ENCODE data around the gene MYO1H.
"Not testable (repeated sequence)": the region's sequence is repeated elsewhere in the genome, so short reads cannot be mapped to it uniquely, and the experiment has no call there.

The MYO1H gene

GRCh38 chr12:109347589-109347988, at the start of gene MYO1H:
Gene MYO1H, plus strand, starts transcription at chr12:109347900. Its CDS starts 61 bp downstream, at chr12:109347961.
- Histone ChIP-seq H3K4me1 (no peaks in the 10 kb centered on the region), H3K4me3 (no peak within 1 kb of the TSS), H3K27me3 (ENCODE audit: low read depth) (peaks cover 12% of the 10 kb centered on the region), H3K9me3 (no peaks in the 10 kb centered on the region), H3K36me3 (replicated peaks) (no peaks in the 10 kb centered on the region)
- in situ Hi-C loops (cut with MboI; ENCODE audit: low sequenced_read_pairs), result no loop called here
- no peak for DNase-seq (ENCODE audit: low spot score in 2 of 2)

- Histone ChIP-seq H3K27me3 (ENCODE audit: low read depth) (no peaks in the 10 kb centered on the region), H3K9me3 (no peaks in the 10 kb centered on the region), H3K4me1 (no peaks in the 10 kb centered on the region; the same call in 1 of the 2 replicates), H3K4me3 (no peak overlapping the region), H3K36me3 (replicated peaks) (no peaks in the 10 kb centered on the region)
- in situ Hi-C loops (cut with MboI; ENCODE audit: low sequenced_read_pairs), result no loop called here
- DNase-seq (ENCODE audit: low spot score in 2 of 2), result no peak
Measured at GRCh38 chr12:109299849-109300248, 47.9 kb upstream of the MYO1H start.

- Histone ChIP-seq H3K27me3 (ENCODE audit: low read depth) (no peaks in the 10 kb centered on the region), H3K36me3 (replicated peaks) (no peaks in the 10 kb centered on the region), H3K9me3 (no peaks in the 10 kb centered on the region), H3K4me1 (no peaks in the 10 kb centered on the region; the same call in 1 of the 2 replicates), H3K4me3 (no peak overlapping the region)
- DNase-seq (ENCODE audit: low spot score in 2 of 2), result no peak
- in situ Hi-C loops (cut with MboI; ENCODE audit: low sequenced_read_pairs), result no loop called here
Measured at GRCh38 chr12:109301643-109302168, 46.0 kb upstream of the MYO1H start.

- Histone ChIP-seq H3K4me3 (no peak overlapping the region), H3K27me3 (ENCODE audit: low read depth) (no peaks in the 10 kb centered on the region), H3K4me1 (no peaks in the 10 kb centered on the region; the same call in 1 of the 2 replicates), H3K9me3 (no peaks in the 10 kb centered on the region), H3K36me3 (replicated peaks) (no peaks in the 10 kb centered on the region)
- in situ Hi-C loops (cut with MboI; ENCODE audit: low sequenced_read_pairs), result no loop called here
- DNase-seq (ENCODE audit: low spot score in 2 of 2), result peak in 1 of 2 experiments; percentile 12
Measured at GRCh38 chr12:109302358-109302757, 45.3 kb upstream of the MYO1H start.

GRCh38 chr12:109302770-109303169, 44.9 kb upstream of the MYO1H start:
- Histone ChIP-seq H3K4me3 (no peak overlapping the region), H3K9me3 (no peaks in the 10 kb centered on the region), H3K27me3 (ENCODE audit: low read depth) (no peaks in the 10 kb centered on the region), H3K36me3 (replicated peaks) (no peaks in the 10 kb centered on the region), H3K4me1 (no peaks in the 10 kb centered on the region; the same call in 1 of the 2 replicates)
- in situ Hi-C loops (cut with MboI; ENCODE audit: low sequenced_read_pairs), result no loop called here
- DNase-seq (ENCODE audit: low spot score in 2 of 2), result no peak

GRCh38 chr12:109304485-109304884, 43.2 kb upstream of the MYO1H start:
- no peaks in the 10 kb centered on the region for H3K36me3 ChIP-seq (replicated peaks)
- H3K27me3 ChIP-seq (ENCODE audit: low read depth), result 0 out of 2 replicates have a peak, but pooled peaks cover 3% of the 10 kb centered on the region
- H3K4me1 ChIP-seq, result no peaks in the 10 kb centered on the region; the same call in 1 of the 2 replicates
- in situ Hi-C loops (cut with MboI; ENCODE audit: low sequenced_read_pairs), result no loop called here
- peak in 1 of 2 experiments; percentile 66 for DNase-seq (ENCODE audit: low spot score in 2 of 2)
- H3K4me3 ChIP-seq, result no peak overlapping the region
- H3K9me3 ChIP-seq, result no peaks in the 10 kb centered on the region

GRCh38 chr12:109305547-109305946, 42.2 kb upstream of the MYO1H start:
- Histone ChIP-seq H3K27me3 (ENCODE audit: low read depth) (0 out of 2 replicates have a peak, but pooled peaks cover 3% of the 10 kb centered on the region), H3K36me3 (replicated peaks) (no peaks in the 10 kb centered on the region), H3K4me1 (peaks cover 3% of the 10 kb centered on the region; the same call in 1 of the 2 replicates), H3K4me3 (no peak overlapping the region), H3K9me3 (no peaks in the 10 kb centered on the region)
- DNase-seq (ENCODE audit: low spot score in 2 of 2), result no peak
- in situ Hi-C loops (cut with MboI; ENCODE audit: low sequenced_read_pairs), result no loop called here

GRCh38 chr12:109307051-109307450, 40.6 kb upstream of the MYO1H start:
- H3K27me3 ChIP-seq (ENCODE audit: low read depth), result 0 out of 2 replicates have a peak, but pooled peaks cover 3% of the 10 kb centered on the region
- in situ Hi-C loops (cut with MboI; ENCODE audit: low sequenced_read_pairs), result no loop called here
- H3K4me1 ChIP-seq, result peaks cover 3% of the 10 kb centered on the region; the same call in 1 of the 2 replicates
- no peak for DNase-seq (ENCODE audit: low spot score in 2 of 2)
- no peaks in the 10 kb centered on the region for H3K36me3 ChIP-seq (replicated peaks)
- no peaks in the 10 kb centered on the region for H3K9me3 ChIP-seq
- no peak overlapping the region for H3K4me3 ChIP-seq

GRCh38 chr12:109308534-109309380, 38.9 kb upstream of the MYO1H start, which contains the start of gene FOXN4:
Gene FOXN4, minus strand, starts transcription at chr12:109309284. Its CDS starts 963 bp downstream, at chr12:109308321.
- in situ Hi-C loops (cut with MboI; ENCODE audit: low sequenced_read_pairs), result no loop called here
- peaks cover 3% of the 10 kb centered on the region; the same call in 1 of the 2 replicates for H3K4me1 ChIP-seq
- no peaks in the 10 kb centered on the region for H3K36me3 ChIP-seq (replicated peaks)
- H3K4me3 ChIP-seq, result peak within 1 kb of the TSS; percentile 32
- 0 out of 2 replicates have a peak, but pooled peaks cover 3% of the 10 kb centered on the region for H3K27me3 ChIP-seq (ENCODE audit: low read depth)
- H3K9me3 ChIP-seq, result no peaks in the 10 kb centered on the region
- peak in 1 of 2 experiments; percentile 57 for DNase-seq (ENCODE audit: low spot score in 2 of 2)

GRCh38 chr12:109309381-109310246, 38.1 kb upstream of the MYO1H start:
- in situ Hi-C loops (cut with MboI; ENCODE audit: low sequenced_read_pairs), result no loop called here
- H3K27me3 ChIP-seq (ENCODE audit: low read depth), result 0 out of 2 replicates have a peak, but pooled peaks cover 3% of the 10 kb centered on the region
- H3K4me3 ChIP-seq, result peak overlapping the region; percentile 32
- peaks cover 3% of the 10 kb centered on the region; the same call in 1 of the 2 replicates for H3K4me1 ChIP-seq
- H3K9me3 ChIP-seq, result no peaks in the 10 kb centered on the region
- H3K36me3 ChIP-seq (replicated peaks), result no peaks in the 10 kb centered on the region
- peak; percentile 30 to 56 for DNase-seq (ENCODE audit: low spot score in 2 of 2)

GRCh38 chr12:109310247-109311125, 37.2 kb upstream of the MYO1H start:
- Histone ChIP-seq H3K27me3 (ENCODE audit: low read depth) (0 out of 2 replicates have a peak, but pooled peaks cover 3% of the 10 kb centered on the region), H3K36me3 (replicated peaks) (no peaks in the 10 kb centered on the region), H3K9me3 (no peaks in the 10 kb centered on the region), H3K4me3 (peak overlapping the region; percentile 30), H3K4me1 (peaks cover 3% of the 10 kb centered on the region; the same call in 1 of the 2 replicates)
- in situ Hi-C loops (cut with MboI; ENCODE audit: low sequenced_read_pairs), result no loop called here
- DNase-seq (ENCODE audit: low spot score in 2 of 2), result peak in 1 of 2 experiments; percentile 49

GRCh38 chr12:109321294-109321693, 26.4 kb upstream of the MYO1H start:
- in situ Hi-C loops (cut with MboI; ENCODE audit: low sequenced_read_pairs); H3K36me3 ChIP-seq (replicated peaks); H3K4me1 ChIP-seq: not testable (repeated sequence)

More at GRCh38 chr12:109321294-109321693, 26.4 kb upstream of the MYO1H start:
- H3K4me3 ChIP-seq; H3K9me3 ChIP-seq; DNase-seq (ENCODE audit: low spot score in 2 of 2): not testable (repeated sequence)
- H3K27me3 ChIP-seq (ENCODE audit: low read depth), result peaks cover 11% of the 10 kb centered on the region; the same call in 1 of the 2 replicates

Measured in HAP-1 (cell line).